HEK293 (cell line): Measurements from ENCODE around the gene CTBP1.

Experiments used
- CTCF ChIA-PET: fragments of 350-600 bp; formaldehyde crosslinking; extraction: SDS; loops from one replicate; lab custom pipeline; 2021; ENCODE audit warnings: antibody characterized with exemption; lab: Yijun Ruan, JAX
- POLR2A ChIA-PET: fragments of 300-600 bp; formaldehyde crosslinking; extraction: SDS; loops from one replicate; lab custom pipeline; 2020; ENCODE audit warnings: antibody characterized with exemption, inconsistent platforms; lab: Yijun Ruan, JAX
- H3K27ac ChIP-seq: fragments of 200-500 bp; sonication (Bioruptor generic); 2 replicates; pipeline ENCODE4 v1.5.1; 2014; ENCODE audit warnings: low read depth, low read length, control low read depth, inconsistent platforms; ENCODE audit errors: extremely low read depth
- H3K36me3 ChIP-seq, 2 experiments: fragments of 200-500 bp in 1 of 2; sonication (Bioruptor generic) in 1 of 2; 1 replicate in 1 of 2; 2 replicates in 1 of 2; pipeline ENCODE4 v1.5.1; 2014 to 2017; ENCODE audit warnings: inconsistent platforms in 2 of 2, low read length in 2 of 2; ENCODE audit not compliant: control insufficient read depth in 2 of 2, insufficient read depth in 1 of 2
- H3K4me1 ChIP-seq: fragments of 200-500 bp; sonication (Bioruptor generic); 2 replicates; pipeline ENCODE4 v1.5.1; 2014; ENCODE audit warnings: mild to moderate bottlenecking, low read length, inconsistent platforms; ENCODE audit not compliant: control insufficient read depth, insufficient read depth
- H3K4me3 ChIP-seq: 2 replicates; pipeline ENCODE4 v1.5.1; 2011; ENCODE audit warnings: low read depth, mild to moderate bottlenecking, control low read depth, low read length, moderate library complexity
- H3K9me3 ChIP-seq: fragments of 200-500 bp; sonication (Bioruptor generic); 2 replicates; pipeline ENCODE4 v1.5.1; 2014; ENCODE audit warnings: low read depth, low read length, inconsistent platforms; ENCODE audit not compliant: control insufficient read depth, insufficient read depth
- HOXD13 ChIP-seq: sonication (generic); formaldehyde crosslinking; IDR thresholded peaks from 2 replicates; pipeline ENCODE4 v1.8.0; 2022; ENCODE audit warnings: missing genetic modification reagents, borderline replicate concordance
- OVOL3 ChIP-seq: fragments of 450-650 bp; formaldehyde crosslinking; IDR thresholded peaks from 2 replicates; pipeline ENCODE4 v1.5.1; 2016; ENCODE audit warnings: missing biosample characterization, missing genetic modification characterization
- PBX3 ChIP-seq: sonication (generic); formaldehyde crosslinking; IDR thresholded peaks from 2 replicates; pipeline ENCODE4 v1.8.1; 2022; ENCODE audit warnings: mild to moderate bottlenecking, moderate library complexity, missing genetic modification reagents
- WT1 ChIP-seq: fragments of 450-650 bp; formaldehyde crosslinking; IDR thresholded peaks from 2 replicates; pipeline ENCODE4 v1.5.1; 2016; ENCODE audit warnings: missing biosample characterization, missing genetic modification characterization
- ZBTB10 ChIP-seq: fragments of 450-650 bp; formaldehyde crosslinking; IDR thresholded peaks from 2 replicates; pipeline ENCODE4 v1.5.1; 2016; ENCODE audit warnings: missing biosample characterization, missing genetic modification characterization
- ZEB2 ChIP-seq: fragments of 450-650 bp; formaldehyde crosslinking; IDR thresholded peaks from 2 replicates; pipeline ENCODE4 v1.5.1; 2016; ENCODE audit warnings: missing biosample characterization, missing genetic modification characterization
- ZNF202 ChIP-seq: fragments of 450-650 bp; formaldehyde crosslinking; IDR thresholded peaks from 2 replicates; pipeline ENCODE4 v1.5.1; 2016; ENCODE audit warnings: missing biosample characterization, missing genetic modification characterization, borderline replicate concordance
- ZNF473 ChIP-seq: fragments of 450-650 bp; formaldehyde crosslinking; IDR thresholded peaks from 2 replicates; pipeline ENCODE4 v1.5.1; 2017; ENCODE audit warnings: missing biosample characterization, missing genetic modification characterization
- ZNF48 ChIP-seq: fragments of 450-650 bp; formaldehyde crosslinking; IDR thresholded peaks from 2 replicates; pipeline ENCODE4 v1.5.1; 2016; ENCODE audit warnings: missing biosample characterization, missing genetic modification characterization
- ZNF555 ChIP-seq: fragments of 450-650 bp; formaldehyde crosslinking; conservative IDR thresholded peaks from 2 replicates; pipeline ENCODE4 v1.5.1; 2017; ENCODE audit warnings: missing biosample characterization, mild to moderate bottlenecking, missing genetic modification characterization, inconsistent platforms
- ZNF596 ChIP-seq: fragments of 450-650 bp; IDR thresholded peaks from 2 replicates; pipeline ENCODE4 v1.5.0; 2018; ENCODE audit warnings: missing biosample characterization, mild to moderate bottlenecking, missing genetic modification characterization, moderate library complexity
- ZNF837 ChIP-seq: fragments of 450-650 bp; formaldehyde crosslinking; IDR thresholded peaks from 2 replicates; pipeline ENCODE4 v1.5.1; 2016; ENCODE audit warnings: missing biosample characterization, missing genetic modification characterization
- TF ChIP-seq, protein P1 (sequence below): fragments of 450-650 bp; formaldehyde crosslinking; IDR thresholded peaks from 2 replicates; pipeline ENCODE4 v1.5.1; 2016; ENCODE audit warnings: missing biosample characterization, missing genetic modification characterization
- TF ChIP-seq, protein P2 (sequence below): fragments of 450-650 bp; formaldehyde crosslinking; conservative IDR thresholded peaks from 2 replicates; pipeline ENCODE4 v1.5.1; 2016; ENCODE audit warnings: low read depth, missing biosample characterization, missing genetic modification characterization
- TF ChIP-seq, protein P3 (sequence below): fragments of 450-650 bp; formaldehyde crosslinking; IDR thresholded peaks from 2 replicates; pipeline ENCODE4 v1.5.1; 2016; ENCODE audit warnings: missing biosample characterization, missing genetic modification characterization

The CTBP1 gene

GRCh38 chr4:1191621-1192020, 57.3 kb downstream of the CTBP1 start (continued):
- TF ChIP-seq HOXD13 (CRISPR knock-in tag) (no peak), ZNF473 (tag by site-specific recombination) (no peak), ZBTB10 (tag by site-specific recombination) (no peak), PBX3 (CRISPR knock-in tag) (no peak), ZNF837 (no peak)

DNA sequence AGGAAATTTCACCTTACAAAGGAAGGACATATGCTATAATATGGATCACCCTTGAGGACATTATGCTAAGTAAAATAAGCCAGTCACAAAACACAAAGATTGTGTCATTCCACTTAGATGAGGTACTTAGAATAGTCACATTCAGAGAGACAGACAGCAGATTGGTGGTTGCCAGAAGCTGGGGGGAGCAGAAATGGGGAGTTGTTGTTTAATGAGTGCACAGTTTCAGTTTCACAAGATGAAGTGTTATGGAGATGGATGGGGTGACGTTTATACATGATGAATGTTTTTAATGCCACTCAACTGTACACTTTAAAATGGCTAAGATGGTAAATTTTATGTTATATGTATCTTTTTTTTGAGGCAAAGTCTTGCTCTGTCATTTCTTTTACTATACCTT, 61.7 kb downstream of the CTBP1 start:
- Histone ChIP-seq H3K9me3 (no peaks in the 10 kb centered on the region), H3K4me3 (no peak overlapping the region), H3K4me1 (no peaks in the 10 kb centered on the region), H3K36me3 (no peaks in the 10 kb centered on the region)
- CTCF ChIA-PET, result interaction anchor here (0.7 kb wide), 1 partner anchor 23 kb away, joined by 3 read pairs; no protein-coding TSS in a partner anchor
- peak; percentile 76 for TF ChIP-seq WT1 (tag by site-specific recombination)
- TF ChIP-seq ZNF48 (tag by site-specific recombination), result no peak
- TF ChIP-seq ZNF555 (tag by site-specific recombination), result no peak
- TF ChIP-seq, all 188 proteins: peak for 1
- POLR2A ChIA-PET, result no interaction called here
- no peak overlapping the region for H3K27ac ChIP-seq

DNA sequence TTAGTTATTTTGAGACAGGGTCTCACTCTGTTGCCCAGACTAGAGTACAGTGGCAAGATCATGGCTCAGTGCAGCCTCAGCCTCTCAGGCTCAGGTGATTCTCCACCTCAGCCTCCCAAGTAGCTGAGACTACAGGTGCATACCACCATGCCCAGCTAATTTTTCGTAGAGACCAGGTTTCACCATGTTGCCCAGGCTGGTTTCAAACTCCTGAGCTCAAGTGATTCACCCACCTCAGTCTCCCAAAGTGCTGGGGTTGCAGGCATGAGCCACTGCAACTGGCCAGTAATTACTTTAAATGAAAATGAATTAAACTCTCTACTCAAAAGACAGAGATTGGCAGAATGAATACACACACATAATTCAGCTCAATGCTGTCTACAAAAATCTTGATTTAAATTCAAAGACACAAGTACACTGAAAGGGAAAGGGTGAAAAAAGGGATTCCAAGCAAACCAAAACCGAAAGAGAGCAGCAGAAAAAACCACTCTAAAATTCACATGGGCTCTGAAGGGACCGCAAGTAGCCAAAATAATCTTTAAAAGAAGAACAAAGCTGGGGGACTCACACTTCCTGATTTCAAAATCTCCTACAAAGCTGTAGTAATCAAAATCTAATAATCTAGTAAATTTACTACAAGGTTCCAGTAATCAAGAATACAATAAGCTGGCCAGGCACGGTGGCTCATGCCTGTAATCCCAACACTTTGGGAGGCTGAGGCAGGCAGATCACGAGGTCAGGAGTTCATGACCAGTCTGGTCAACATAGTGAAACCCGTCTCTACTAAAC, 64.8 kb downstream of the CTBP1 start:
- CTCF ChIA-PET, result interaction anchor here (0.9 kb wide), 1 partner anchor 16 kb away, joined by 4 read pairs; no protein-coding TSS in a partner anchor
- Histone ChIP-seq H3K9me3 (no peaks in the 10 kb centered on the region), H3K4me3 (no peak overlapping the region), H3K4me1 (no peaks in the 10 kb centered on the region), H3K27ac (no peak overlapping the region), H3K36me3 (no peaks in the 10 kb centered on the region)
- no peak for TF ChIP-seq ZEB2 (tag by site-specific recombination)
- no peak for TF ChIP-seq ZNF596 (tag by site-specific recombination)
- TF ChIP-seq, protein P1, sequence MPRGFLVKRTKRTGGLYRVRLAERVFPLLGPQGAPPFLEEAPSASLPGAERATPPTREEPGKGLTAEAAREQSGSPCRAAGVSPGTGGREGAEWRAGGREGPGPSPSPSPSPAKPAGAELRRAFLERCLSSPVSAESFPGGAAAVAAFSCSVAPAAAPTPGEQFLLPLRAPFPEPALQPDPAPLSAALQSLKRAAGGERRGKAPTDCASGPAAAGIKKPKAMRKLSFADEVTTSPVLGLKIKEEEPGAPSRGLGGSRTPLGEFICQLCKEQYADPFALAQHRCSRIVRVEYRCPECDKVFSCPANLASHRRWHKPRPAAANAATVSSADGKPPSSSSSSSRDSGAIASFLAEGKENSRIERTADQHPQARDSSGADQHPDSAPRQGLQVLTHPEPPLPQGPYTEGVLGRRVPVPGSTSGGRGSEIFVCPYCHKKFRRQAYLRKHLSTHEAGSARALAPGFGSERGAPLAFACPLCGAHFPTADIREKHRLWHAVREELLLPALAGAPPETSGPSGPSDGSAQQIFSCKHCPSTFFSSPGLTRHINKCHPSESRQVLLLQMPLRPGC (tag by site-specific recombination), result no peak
- no peak for TF ChIP-seq ZNF202
- TF ChIP-seq, protein P2, sequence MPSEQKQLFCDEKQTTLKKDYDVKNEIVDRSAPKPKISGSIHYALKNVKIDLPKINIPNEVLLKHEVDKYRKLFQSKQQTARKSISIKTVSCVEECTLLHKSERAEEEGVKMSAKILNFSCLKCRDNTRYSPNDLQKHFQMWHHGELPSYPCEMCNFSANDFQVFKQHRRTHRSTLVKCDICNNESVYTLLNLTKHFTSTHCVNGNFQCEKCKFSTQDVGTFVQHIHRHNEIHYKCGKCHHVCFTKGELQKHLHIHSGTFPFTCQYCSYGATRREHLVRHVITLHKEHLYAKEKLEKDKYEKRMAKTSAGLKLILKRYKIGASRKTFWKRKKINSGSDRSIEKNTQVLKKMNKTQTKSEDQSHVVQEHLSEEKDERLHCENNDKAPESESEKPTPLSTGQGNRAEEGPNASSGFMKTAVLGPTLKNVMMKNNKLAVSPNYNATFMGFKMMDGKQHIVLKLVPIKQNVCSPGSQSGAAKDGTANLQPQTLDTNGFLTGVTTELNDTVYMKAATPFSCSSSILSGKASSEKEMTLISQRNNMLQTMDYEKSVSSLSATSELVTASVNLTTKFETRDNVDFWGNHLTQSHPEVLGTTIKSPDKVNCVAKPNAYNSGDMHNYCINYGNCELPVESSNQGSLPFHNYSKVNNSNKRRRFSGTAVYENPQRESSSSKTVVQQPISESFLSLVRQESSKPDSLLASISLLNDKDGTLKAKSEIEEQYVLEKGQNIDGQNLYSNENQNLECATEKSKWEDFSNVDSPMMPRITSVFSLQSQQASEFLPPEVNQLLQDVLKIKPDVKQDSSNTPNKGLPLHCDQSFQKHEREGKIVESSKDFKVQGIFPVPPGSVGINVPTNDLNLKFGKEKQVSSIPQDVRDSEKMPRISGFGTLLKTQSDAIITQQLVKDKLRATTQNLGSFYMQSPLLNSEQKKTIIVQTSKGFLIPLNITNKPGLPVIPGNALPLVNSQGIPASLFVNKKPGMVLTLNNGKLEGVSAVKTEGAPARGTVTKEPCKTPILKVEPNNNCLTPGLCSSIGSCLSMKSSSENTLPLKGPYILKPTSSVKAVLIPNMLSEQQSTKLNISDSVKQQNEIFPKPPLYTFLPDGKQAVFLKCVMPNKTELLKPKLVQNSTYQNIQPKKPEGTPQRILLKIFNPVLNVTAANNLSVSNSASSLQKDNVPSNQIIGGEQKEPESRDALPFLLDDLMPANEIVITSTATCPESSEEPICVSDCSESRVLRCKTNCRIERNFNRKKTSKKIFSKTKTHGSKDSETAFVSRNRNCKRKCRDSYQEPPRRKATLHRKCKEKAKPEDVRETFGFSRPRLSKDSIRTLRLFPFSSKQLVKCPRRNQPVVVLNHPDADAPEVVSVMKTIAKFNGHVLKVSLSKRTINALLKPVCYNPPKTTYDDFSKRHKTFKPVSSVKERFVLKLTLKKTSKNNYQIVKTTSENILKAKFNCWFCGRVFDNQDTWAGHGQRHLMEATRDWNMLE (tag by site-specific recombination), result no peak
- TF ChIP-seq OVOL3 (tag by site-specific recombination), result no peak
- TF ChIP-seq, protein P3, sequence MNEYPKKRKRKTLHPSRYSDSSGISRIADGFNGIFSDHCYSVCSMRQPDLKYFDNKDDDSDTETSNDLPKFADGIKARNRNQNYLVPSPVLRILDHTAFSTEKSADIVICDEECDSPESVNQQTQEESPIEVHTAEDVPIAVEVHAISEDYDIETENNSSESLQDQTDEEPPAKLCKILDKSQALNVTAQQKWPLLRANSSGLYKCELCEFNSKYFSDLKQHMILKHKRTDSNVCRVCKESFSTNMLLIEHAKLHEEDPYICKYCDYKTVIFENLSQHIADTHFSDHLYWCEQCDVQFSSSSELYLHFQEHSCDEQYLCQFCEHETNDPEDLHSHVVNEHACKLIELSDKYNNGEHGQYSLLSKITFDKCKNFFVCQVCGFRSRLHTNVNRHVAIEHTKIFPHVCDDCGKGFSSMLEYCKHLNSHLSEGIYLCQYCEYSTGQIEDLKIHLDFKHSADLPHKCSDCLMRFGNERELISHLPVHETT, result no peak
- POLR2A ChIA-PET, result interaction anchor here (0.6 kb wide), 1 partner anchor 23 kb away, joined by 3 read pairs; no protein-coding TSS in a partner anchor
